WERI-Rb-1 (cell line): ENCODE results near the gene COLEC11.

ENCODE experiments used
- DNase-seq: peaks from one replicate; pipeline ENCODE4 v3.0.0-alpha.2; 2020
- H3K27ac ChIP-seq: fragments of 250-450 bp; sonication (Bioruptor Pico); 2 replicates; pipeline ENCODE4 v1.5.1; 2020; ENCODE audit warnings: mild to moderate bottlenecking, moderate library complexity
- H3K27me3 ChIP-seq: fragments of 250-450 bp; sonication (Bioruptor Pico); 2 replicates; pipeline ENCODE4 v1.5.1; 2021; ENCODE audit warnings: mild to moderate bottlenecking, low read depth, moderate library complexity; ENCODE audit not compliant: insufficient read depth, severe bottlenecking
- H3K36me3 ChIP-seq: fragments of 250-450 bp; sonication (Bioruptor Pico); 2 replicates; pipeline ENCODE4 v1.5.1; 2020; ENCODE audit warnings: mild to moderate bottlenecking, moderate library complexity
- H3K4me3 ChIP-seq: 2 replicates; pipeline ENCODE4 v1.5.1; 2011; ENCODE audit warnings: low read depth, mild to moderate bottlenecking, control low read depth, low read length
- H3K9me3 ChIP-seq: fragments of 250-450 bp; sonication (Bioruptor Pico); 2 replicates; pipeline ENCODE4 v1.5.1; 2021; ENCODE audit warnings: mild to moderate bottlenecking, moderate library complexity; ENCODE audit not compliant: severe bottlenecking
- CTCF ChIP-seq: IDR thresholded peaks from 2 replicates; pipeline ENCODE4 v1.5.1; 2011; ENCODE audit warnings: low read depth, mild to moderate bottlenecking, control low read depth, inconsistent platforms, low read length

COLEC11 gene

DNA sequence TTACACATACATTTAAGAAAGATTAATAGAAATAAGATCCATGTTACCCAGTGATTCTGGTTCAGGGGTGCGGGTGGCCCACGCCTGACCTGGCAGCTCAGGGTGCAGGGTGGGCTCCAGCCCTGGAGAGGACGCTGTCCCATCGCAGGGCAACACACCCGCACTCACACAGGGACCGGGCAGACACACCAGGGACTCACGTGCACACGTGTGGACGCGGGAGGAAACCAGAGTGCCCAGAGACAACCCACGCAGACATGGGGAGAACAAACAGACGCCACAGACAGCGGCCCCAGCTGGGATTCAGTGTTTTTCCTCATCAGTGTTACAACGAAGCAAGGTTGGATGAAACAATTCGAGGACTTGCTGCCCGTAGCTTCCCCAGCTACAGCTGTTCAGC is 54.7 kb downstream of the COLEC11 start:
- no peaks in the 10 kb centered on the region for H3K9me3 ChIP-seq
- no peak for DNase-seq
- TF ChIP-seq CTCF: 0 out of 2 replicates have a peak, but pooled peaks have one; percentile 8
- H3K27me3 ChIP-seq: no peaks in the 10 kb centered on the region
- no peak overlapping the region for H3K4me3 ChIP-seq
- H3K36me3 ChIP-seq: no peaks in the 10 kb centered on the region
- H3K27ac ChIP-seq: no peak overlapping the region

- no peak for DNase-seq
- no peak for TF ChIP-seq CTCF
- H3K27ac ChIP-seq: peak overlapping the region; percentile 55
- H3K27me3 ChIP-seq: no peaks in the 10 kb centered on the region
- no peaks in the 10 kb centered on the region for H3K36me3 ChIP-seq
- H3K9me3 ChIP-seq: no peaks in the 10 kb centered on the region
- H3K4me3 ChIP-seq: no peak overlapping the region
Measured at GRCh38 chr2:3650140-3650920, 55.4 kb downstream of the COLEC11 start.

GRCh38 chr2:3651691-3652648 is 57.1 kb downstream of the COLEC11 start:
- peak; percentile 77 for DNase-seq
- Histone ChIP-seq H3K36me3 (no peaks in the 10 kb centered on the region), H3K27me3 (no peaks in the 10 kb centered on the region), H3K9me3 (no peaks in the 10 kb centered on the region), H3K27ac (peak overlapping the region; percentile 83), H3K4me3 (peak overlapping the region; percentile 7)
- TF ChIP-seq CTCF: no peak

DNA sequence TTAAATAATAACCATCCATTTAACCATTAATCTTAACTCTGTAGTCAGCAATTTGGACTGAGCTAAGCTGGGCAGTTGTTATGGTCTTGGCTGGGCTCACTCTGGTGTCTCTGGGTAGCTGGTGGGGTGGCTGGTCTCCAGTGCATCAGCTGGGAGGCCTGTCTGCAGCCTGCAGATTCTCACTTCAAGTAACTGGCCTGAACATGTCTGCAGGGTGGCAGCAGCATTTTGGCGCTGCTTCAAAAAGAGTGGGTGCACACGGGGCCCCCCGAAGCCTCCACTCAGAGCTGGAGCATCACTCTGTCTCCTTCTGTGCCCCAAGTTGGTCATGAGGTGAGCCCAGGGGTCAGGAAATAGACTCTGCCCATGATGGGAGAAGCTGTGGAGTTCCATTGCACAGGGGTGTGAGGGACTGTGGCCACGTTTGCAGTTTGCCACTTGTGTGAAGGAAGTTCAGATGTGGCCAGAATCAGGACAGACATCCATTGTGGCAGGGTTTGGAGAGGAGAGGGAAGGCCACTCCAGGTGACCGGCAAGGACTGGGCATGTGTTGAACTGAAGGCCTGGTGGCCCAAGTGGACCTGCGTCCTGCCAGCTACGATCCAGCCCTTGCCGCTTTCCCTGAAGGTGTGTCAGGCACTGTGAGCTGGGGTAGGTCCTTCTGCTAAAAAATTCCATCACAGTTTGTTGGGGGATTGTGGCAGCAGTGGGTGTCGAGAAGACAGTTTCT is 58.1 kb downstream of the COLEC11 start:
- H3K9me3 ChIP-seq: no peaks in the 10 kb centered on the region
- no peaks in the 10 kb centered on the region for H3K36me3 ChIP-seq
- DNase-seq: peak; percentile 6
- no peak overlapping the region for H3K27ac ChIP-seq
- no peaks in the 10 kb centered on the region for H3K27me3 ChIP-seq
- no peak for TF ChIP-seq CTCF
- H3K4me3 ChIP-seq: no peak overlapping the region

DNA sequence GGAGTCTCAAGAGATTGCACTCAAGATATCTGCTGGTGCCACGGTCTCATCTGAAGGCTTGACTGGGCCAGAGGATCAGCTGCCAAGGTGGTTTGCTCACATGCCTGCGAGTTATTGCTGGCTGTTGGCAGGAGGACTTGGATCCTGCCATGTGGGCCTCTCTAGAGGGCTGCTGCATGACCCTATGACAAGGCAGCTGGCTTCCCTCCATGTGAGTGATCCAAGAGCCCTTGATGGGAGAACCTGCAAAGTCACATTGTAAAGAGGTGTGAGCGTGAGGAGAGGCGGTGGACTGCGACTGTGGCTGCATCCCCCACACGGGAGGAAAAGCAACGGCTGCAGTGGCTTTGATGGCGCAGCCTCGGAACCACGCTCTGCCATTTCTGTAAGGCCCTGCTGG is 59.1 kb downstream of the COLEC11 start:
- Histone ChIP-seq H3K27me3 (no peaks in the 10 kb centered on the region), H3K27ac (no peak overlapping the region), H3K36me3 (no peaks in the 10 kb centered on the region), H3K4me3 (no peak overlapping the region), H3K9me3 (no peaks in the 10 kb centered on the region)
- TF ChIP-seq CTCF: no peak
- peak; percentile 14 for DNase-seq
